ENCODE measurements around the gene FARP1.

The FARP1 gene

DNA sequence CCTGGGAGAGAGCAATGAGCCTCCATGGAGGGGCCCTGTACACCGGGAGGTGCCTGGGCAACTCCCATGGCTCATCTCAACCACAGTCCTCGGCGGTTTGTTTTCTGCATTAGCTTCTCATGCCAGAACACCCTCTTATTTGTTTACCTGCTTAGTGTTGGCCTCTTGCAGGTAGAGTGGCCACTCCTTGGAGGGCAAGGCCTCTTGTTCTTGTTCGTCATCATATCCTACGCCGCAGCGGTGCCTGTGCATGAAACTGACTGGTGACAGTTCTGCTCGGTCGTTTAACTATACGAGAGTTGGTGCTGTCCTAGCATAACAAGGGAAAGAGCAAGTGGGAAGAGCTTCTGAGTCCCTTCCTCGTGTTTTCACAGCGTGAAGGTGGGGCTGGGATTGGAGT is 74.7 kb downstream of the FARP1 start:
- TF ChIP-seq, protein P1, sequence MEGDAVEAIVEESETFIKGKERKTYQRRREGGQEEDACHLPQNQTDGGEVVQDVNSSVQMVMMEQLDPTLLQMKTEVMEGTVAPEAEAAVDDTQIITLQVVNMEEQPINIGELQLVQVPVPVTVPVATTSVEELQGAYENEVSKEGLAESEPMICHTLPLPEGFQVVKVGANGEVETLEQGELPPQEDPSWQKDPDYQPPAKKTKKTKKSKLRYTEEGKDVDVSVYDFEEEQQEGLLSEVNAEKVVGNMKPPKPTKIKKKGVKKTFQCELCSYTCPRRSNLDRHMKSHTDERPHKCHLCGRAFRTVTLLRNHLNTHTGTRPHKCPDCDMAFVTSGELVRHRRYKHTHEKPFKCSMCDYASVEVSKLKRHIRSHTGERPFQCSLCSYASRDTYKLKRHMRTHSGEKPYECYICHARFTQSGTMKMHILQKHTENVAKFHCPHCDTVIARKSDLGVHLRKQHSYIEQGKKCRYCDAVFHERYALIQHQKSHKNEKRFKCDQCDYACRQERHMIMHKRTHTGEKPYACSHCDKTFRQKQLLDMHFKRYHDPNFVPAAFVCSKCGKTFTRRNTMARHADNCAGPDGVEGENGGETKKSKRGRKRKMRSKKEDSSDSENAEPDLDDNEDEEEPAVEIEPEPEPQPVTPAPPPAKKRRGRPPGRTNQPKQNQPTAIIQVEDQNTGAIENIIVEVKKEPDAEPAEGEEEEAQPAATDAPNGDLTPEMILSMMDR (IDR thresholded peaks at IDR 0.05; ENCODE audit: borderline replicate concordance, control extremely low read depth, extremely low read depth, insufficient read depth, missing control alignments), result no peak
- DNase-seq (ENCODE audit: low spot score), result no peak
- in situ Hi-C loops (cut with MboI; ENCODE audit: low sequenced_read_pairs, unreplicated experiment), result no loop called here

DNA sequence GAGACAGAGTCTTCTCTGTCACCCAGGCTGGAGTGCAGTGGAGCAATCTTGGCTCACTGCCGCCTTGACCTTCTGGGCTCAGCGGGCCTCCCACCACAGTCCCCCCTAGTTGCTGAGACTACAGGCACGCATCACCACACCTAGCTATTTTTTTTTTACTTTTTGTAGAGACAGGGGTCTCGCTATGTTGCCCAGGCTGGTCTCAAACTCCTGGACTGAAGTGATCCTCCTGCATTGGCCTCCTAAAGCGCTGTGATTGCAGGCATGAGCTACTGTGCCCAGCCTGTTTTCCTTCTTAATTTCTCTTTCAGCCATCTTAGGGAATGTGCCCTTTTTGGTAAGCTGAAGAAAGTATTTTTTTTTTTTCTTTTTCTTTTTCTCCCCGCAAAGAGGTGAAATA is 76.8 kb downstream of the FARP1 start:
- no peak for DNase-seq (ENCODE audit: low spot score)
- TF ChIP-seq, protein P1 (IDR thresholded peaks at IDR 0.05; ENCODE audit: borderline replicate concordance, control extremely low read depth, extremely low read depth, insufficient read depth, missing control alignments), result no peak
- in situ Hi-C loops (cut with MboI; ENCODE audit: low sequenced_read_pairs, unreplicated experiment), result no loop called here

DNA sequence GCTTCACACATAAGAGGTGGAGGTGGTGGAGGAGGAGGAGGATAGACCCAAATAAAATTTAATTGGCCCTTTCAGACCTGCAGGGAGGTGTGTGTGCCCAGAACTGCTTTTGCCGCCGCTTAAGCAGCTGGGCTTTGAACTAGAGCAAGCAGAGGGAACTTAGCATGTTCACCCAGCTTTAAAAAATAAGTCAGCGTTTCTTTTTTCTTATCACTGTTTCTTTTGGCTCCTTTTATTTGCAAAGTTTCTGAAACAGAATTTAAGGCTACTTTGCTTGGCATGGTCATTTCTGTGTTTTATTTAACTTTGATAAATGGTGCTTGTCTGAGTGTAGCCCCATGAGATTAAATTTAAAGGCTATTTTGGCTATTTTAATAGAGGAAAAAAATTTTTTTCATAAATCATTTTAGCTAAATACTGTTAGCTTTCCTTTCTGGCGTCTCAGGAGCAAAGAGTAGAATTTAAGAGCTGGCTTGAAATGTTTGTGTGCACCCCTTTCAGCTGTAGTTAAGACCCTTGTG is 77.4 kb downstream of the FARP1 start:
- no peak for DNase-seq (ENCODE audit: low spot score)
- in situ Hi-C loops (cut with MboI; ENCODE audit: low sequenced_read_pairs, unreplicated experiment), result no loop called here
- TF ChIP-seq, protein P1 (IDR thresholded peaks at IDR 0.05; ENCODE audit: borderline replicate concordance, control extremely low read depth, extremely low read depth, insufficient read depth, missing control alignments), result no peak

DNA sequence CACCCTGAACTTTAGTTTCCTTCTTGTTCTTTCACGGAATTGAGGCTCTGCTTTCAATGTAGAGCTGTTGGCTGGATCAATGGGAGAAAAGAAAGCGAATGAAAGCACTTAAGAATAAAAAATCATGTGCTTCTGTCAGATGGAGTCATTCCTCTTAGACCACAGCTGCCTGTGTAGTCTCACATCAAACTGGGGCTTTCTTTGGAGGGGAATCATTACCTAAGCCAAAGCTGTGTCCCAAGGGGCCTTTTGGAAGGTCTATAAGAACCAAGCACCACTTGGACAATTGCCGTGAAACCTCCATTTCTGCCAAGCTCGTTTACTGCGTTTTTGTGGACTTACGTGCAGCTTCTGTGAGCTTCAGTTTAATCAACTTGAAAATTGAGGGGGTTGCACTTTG is 78.3 kb downstream of the FARP1 start:
- TF ChIP-seq, protein P1 (IDR thresholded peaks at IDR 0.05; ENCODE audit: borderline replicate concordance, control extremely low read depth, extremely low read depth, insufficient read depth, missing control alignments), result no peak
- no peak for DNase-seq (ENCODE audit: low spot score)
- in situ Hi-C loops (cut with MboI; ENCODE audit: low sequenced_read_pairs, unreplicated experiment), result no loop called here

DNA sequence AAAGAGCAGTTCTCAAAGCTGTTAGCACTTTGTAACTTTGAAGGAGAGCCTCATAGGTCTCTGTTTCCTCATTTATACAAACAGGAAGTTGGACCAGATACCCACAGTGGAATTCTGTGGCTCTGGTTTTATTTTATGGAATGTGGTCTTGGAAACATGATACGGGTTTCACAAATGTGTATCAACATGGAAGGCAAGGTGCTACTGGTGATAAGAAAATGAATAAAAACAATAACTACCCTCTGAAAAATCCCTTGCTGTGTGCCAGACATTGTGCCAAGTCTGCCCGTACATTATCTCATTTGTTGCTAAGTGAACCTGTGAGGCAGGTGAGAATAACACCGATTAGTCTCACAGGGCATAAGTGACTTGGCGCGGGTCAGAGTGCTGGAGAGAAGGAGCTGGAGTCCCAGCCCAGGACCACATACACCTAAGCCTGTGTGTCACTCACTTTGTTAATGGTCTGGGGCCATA is 79.2 kb downstream of the FARP1 start:
- in situ Hi-C loops (cut with MboI; ENCODE audit: low sequenced_read_pairs, unreplicated experiment), result no loop called here
- DNase-seq (ENCODE audit: low spot score), result no peak
- TF ChIP-seq, protein P1 (IDR thresholded peaks at IDR 0.05; ENCODE audit: borderline replicate concordance, control extremely low read depth, extremely low read depth, insufficient read depth, missing control alignments), result no peak

DNA sequence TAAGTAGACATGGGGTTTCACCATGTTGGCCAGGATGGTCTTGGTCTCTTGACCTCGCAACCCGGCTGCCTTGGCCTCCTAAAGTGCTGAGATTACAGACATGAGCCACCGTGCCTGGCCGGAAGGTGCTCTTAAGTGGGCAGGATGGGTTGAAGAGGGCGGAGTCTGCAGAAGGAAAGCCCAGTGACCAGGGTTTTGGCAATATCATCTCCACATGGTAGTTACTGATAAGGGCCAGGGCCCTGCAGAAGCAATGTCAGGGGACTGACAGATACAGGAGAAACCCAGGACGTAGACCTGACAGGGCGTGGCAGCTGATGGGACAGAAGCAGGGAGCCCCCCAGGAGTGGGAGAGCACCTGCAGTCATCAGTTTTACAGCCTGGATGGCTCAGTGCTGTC is 79.9 kb downstream of the FARP1 start:
- TF ChIP-seq, protein P1 (IDR thresholded peaks at IDR 0.05; ENCODE audit: borderline replicate concordance, control extremely low read depth, extremely low read depth, insufficient read depth, missing control alignments), result no peak
- DNase-seq (ENCODE audit: low spot score), result no peak
- in situ Hi-C loops (cut with MboI; ENCODE audit: low sequenced_read_pairs, unreplicated experiment), result no loop called here
